Rectal smooth muscle tissue (tissue), 1 donor: ENCODE data around the gene PBX4.

Experiments used
- H3K27ac ChIP-seq: one replicate; pipeline ENCODE4 v1.7.0; 2013; ENCODE audit warnings: low read depth, low read length, inconsistent platforms
- H3K27me3 ChIP-seq: one replicate; pipeline ENCODE4 v1.7.0; 2013; ENCODE audit warnings: low read length; ENCODE audit not compliant: control insufficient read depth, insufficient read depth
- H3K36me3 ChIP-seq: one replicate; pipeline ENCODE4 v1.7.0; 2013; ENCODE audit warnings: low read length; ENCODE audit not compliant: control insufficient read depth, insufficient read depth
- H3K4me1 ChIP-seq: one replicate; pipeline ENCODE4 v1.7.0; 2013; ENCODE audit warnings: low read length; ENCODE audit not compliant: control insufficient read depth, insufficient read depth
- H3K4me3 ChIP-seq: one replicate; pipeline ENCODE4 v1.7.0; 2013; ENCODE audit warnings: low read length
- H3K9ac ChIP-seq: one replicate; pipeline ENCODE4 v1.7.0; 2013; ENCODE audit warnings: low read length

Gene PBX4

DNA sequence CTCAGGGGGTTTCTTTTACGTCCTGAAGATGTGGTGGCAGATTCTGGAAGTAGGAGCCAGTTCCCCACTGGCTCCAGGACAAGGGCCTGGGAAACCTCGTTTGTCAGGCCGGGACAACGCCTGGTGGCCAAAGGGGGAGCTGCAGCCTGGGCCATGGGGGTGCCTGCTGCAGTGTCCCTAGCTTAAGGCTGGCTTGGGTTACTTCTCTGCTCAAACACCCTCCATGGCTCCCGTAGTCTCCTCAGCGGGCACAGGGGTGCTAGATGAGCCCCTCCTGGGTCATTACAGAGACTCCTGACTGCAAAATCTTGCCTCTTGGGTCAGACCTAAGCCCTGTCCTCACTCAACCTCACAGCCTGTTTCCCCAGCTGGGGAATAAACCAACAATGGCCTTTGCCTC, 65.7 kb downstream of the PBX4 start:
- Histone ChIP-seq H3K27ac (no peak overlapping the region), H3K4me1 (no peaks in the 10 kb centered on the region), H3K4me3 (no peak overlapping the region), H3K27me3 (peaks cover 11% of the 10 kb centered on the region), H3K9ac (no peak overlapping the region), H3K36me3 (no peaks in the 10 kb centered on the region)

DNA sequence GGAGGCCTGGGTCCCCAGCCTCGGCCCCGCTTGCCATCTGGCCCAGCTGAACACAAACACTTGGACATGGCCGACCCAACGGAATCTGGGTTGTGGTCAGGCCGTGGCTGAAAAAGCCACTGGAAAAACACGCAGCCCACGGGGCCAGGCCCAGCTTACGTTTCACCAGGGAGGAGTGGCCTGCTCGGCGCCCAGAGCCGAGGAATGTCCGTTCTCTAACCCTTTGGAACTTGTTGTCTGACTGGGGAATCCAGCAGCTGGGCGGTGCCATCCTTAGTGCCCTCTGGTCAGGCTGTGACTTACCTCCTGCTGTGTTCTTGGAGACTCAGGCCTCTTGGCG, 66.7 kb downstream of the PBX4 start:
- Histone ChIP-seq H3K27ac (no peak overlapping the region), H3K9ac (no peak overlapping the region), H3K27me3 (peaks cover 11% of the 10 kb centered on the region), H3K36me3 (no peaks in the 10 kb centered on the region), H3K4me1 (no peaks in the 10 kb centered on the region), H3K4me3 (no peak overlapping the region)

DNA sequence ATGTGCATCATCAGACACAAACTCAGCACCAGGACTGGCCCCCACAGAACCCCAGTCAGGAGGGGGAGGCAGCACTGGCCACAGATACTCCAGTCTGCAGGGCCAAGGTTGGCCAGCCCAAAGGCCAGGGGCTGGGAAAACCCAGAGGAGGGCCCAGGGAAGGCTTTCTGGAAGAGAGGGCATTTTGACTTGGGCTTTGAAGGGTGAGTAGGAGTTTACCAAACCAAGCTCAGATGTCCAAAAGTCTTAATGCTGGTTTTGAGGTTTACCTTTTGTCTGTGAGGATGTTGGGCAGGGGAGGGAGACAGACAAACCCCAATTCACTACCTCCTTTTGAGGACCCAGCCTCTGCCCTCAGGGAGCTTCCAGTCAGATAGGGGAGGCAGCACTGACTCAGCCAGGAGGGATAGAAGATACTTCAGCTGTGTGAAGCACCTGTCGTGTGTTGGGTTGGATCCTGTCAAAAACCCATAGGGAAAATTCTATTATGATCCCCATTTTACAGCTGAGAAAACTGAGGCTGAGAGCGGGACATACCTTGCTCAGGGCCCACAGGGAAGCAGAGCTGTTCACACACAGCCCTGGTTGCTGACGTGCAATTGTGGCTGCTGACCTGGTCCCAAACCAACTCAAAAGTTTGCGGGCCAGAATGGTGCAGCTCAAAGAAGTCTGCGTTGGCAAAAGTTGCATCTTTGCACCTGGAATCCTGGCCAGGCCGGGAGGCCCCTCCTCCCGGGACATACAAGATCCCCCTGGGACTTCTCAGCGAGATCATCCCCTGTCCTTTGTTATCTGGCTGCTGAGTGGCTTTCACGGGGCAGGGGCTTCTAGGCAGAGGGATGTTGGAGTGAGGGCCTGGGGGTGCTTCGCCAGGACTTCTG, 67.3 kb downstream of the PBX4 start:
- Histone ChIP-seq H3K27me3 (peaks cover 11% of the 10 kb centered on the region), H3K4me3 (no peak overlapping the region), H3K36me3 (no peaks in the 10 kb centered on the region), H3K27ac (no peak overlapping the region), H3K4me1 (no peaks in the 10 kb centered on the region), H3K9ac (no peak overlapping the region)

GRCh38 chr19:19550485-19550929, 68.0 kb downstream of the PBX4 start:
- H3K9ac ChIP-seq, result no peak overlapping the region
- H3K27ac ChIP-seq, result no peak overlapping the region
- peaks cover 11% of the 10 kb centered on the region for H3K27me3 ChIP-seq
- no peaks in the 10 kb centered on the region for H3K4me1 ChIP-seq
- H3K36me3 ChIP-seq, result no peaks in the 10 kb centered on the region
- H3K4me3 ChIP-seq, result no peak overlapping the region

- Histone ChIP-seq H3K9ac (no peak overlapping the region), H3K27me3 (peaks cover 11% of the 10 kb centered on the region), H3K4me1 (no peaks in the 10 kb centered on the region), H3K36me3 (no peaks in the 10 kb centered on the region), H3K4me3 (no peak overlapping the region), H3K27ac (no peak overlapping the region)
Measured at GRCh38 chr19:19549804-19550464, 68.6 kb downstream of the PBX4 start.

- no peak overlapping the region for H3K9ac ChIP-seq
- no peaks in the 10 kb centered on the region for H3K36me3 ChIP-seq
- no peak overlapping the region for H3K4me3 ChIP-seq
- peaks cover 11% of the 10 kb centered on the region for H3K27me3 ChIP-seq
- H3K4me1 ChIP-seq, result no peaks in the 10 kb centered on the region
- no peak overlapping the region for H3K27ac ChIP-seq
Measured at GRCh38 chr19:19548915-19549759, 69.3 kb downstream of the PBX4 start.

DNA sequence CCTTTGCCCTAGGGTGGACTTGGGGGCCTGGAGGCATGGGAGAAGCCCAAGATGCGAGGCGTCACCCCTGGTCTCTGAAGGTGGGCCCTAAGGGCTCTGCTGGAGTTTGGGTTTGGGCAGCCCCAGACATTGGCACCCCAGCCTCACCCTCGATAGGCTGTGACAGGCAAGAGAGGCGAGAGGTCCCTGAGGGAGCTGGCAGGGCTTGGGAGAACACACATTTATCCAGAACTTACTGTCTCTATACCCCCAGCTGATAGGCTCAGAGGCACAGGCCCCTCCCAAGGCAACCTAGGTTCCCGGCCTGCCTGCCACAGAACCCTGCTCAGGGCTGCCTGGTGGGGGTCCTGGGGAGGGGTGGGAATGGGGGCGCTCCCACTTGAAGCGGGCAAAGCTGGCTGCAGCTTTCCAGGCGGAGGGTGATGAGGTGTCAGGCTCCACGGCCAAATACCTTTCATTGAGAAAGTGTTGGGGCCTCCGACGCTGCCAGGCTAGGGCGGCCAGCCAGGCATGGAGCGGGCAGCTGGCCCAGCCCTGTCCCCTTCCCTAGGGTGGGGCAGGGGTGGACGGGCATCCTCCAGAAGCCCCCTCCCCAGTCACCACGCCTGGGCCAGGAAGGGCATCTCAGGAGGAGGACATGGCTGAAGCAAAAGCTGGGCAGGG, 70.7 kb downstream of the PBX4 start:
- Histone ChIP-seq H3K27ac (no peak overlapping the region), H3K27me3 (peaks cover 16% of the 10 kb centered on the region), H3K4me3 (no peak overlapping the region), H3K36me3 (no peaks in the 10 kb centered on the region), H3K4me1 (no peaks in the 10 kb centered on the region), H3K9ac (no peak overlapping the region)

DNA sequence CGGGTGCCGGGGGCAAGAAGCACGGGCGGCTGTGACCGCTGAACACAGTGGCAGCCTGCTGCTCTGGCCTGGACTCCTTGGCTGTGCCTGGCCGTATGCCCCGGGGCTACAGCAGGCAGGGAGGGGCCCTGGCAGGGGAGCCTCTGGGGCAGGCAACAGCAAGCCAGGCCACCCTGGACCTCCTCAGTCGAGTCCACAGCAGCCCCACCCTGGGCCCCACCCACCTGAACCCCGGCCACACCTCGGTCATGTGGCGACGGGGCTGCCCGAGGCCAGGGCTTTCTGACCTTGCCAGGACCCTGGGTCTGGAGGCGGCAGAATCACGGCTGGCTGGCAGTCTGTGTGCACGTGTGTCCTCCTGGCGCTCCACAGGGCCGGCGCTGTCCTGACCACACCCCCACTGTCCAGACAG, 71.7 kb downstream of the PBX4 start:
- Histone ChIP-seq H3K9ac (no peak overlapping the region), H3K27me3 (peaks cover 22% of the 10 kb centered on the region), H3K36me3 (no peaks in the 10 kb centered on the region), H3K27ac (no peak overlapping the region), H3K4me3 (no peak overlapping the region), H3K4me1 (no peaks in the 10 kb centered on the region)

DNA sequence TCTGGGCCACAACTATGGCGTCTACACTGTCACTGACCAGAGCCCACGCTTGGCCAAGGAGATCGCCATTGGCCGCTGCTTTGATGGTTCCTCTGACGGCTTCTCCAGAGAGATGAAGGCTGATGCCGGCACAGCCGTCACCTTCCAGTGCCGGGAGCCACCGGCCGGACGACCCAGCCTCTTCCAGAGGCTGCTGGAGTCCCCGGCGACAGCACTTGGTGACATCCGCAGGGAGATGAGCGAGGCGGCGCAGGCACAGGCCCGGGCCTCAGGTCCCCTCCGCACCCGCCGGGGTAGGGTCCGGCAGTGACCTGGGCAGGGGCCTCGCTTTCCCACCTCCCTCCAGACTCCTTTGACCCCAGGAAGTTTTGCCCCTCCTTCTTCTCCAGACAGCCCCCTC, 72.8 kb downstream of the PBX4 start:
- Histone ChIP-seq H3K27me3 (peaks cover 26% of the 10 kb centered on the region), H3K4me1 (no peaks in the 10 kb centered on the region)

GRCh38 chr19:19544954-19545591, 73.4 kb downstream of the PBX4 start:
- H3K4me1 ChIP-seq, result no peaks in the 10 kb centered on the region
- no peak overlapping the region for H3K4me3 ChIP-seq
- no peak overlapping the region for H3K9ac ChIP-seq
- peaks cover 26% of the 10 kb centered on the region for H3K27me3 ChIP-seq
- H3K36me3 ChIP-seq, result no peaks in the 10 kb centered on the region
- no peak overlapping the region for H3K27ac ChIP-seq

More for the DNA sequence above, 72.8 kb downstream of the PBX4 start:
- H3K27ac ChIP-seq, result no peak overlapping the region
- no peak overlapping the region for H3K9ac ChIP-seq
- no peaks in the 10 kb centered on the region for H3K36me3 ChIP-seq
- H3K4me3 ChIP-seq, result no peak overlapping the region

DNA sequence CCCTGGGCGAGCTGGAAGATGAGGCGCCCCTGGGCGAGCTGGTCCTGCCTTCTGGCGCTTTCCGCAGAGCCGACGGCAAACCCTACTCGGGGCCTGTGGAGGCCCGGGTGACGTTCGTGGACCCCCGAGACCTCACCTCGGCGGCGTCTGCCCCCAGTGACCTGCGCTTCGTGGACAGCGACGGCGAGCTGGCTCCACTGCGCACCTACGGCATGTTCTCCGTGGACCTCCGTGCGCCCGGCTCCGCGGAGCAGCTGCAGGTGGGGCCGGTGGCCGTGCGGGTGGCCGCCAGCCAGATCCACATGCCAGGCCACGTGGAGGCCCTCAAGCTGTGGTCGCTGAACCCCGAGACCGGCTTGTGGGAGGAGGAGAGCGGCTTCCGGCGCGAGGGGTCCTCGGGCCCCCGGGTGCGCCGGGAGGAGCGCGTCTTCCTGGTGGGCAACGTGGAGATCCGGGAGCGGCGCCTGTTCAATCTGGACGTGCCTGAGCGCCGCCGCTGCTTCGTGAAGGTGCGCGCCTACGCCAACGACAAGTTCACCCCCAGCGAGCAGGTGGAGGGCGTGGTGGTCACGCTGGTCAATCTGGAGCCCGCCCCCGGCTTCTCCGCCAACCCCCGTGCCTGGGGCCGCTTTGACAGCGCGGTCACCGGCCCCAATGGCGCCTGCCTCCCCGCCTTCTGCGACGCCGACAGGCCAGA, 74.1 kb downstream of the PBX4 start:
- H3K9ac ChIP-seq, result no peak overlapping the region
- no peaks in the 10 kb centered on the region for H3K36me3 ChIP-seq
- no peak overlapping the region for H3K4me3 ChIP-seq
- no peak overlapping the region for H3K27ac ChIP-seq
- H3K27me3 ChIP-seq, result peaks cover 22% of the 10 kb centered on the region
- no peaks in the 10 kb centered on the region for H3K4me1 ChIP-seq
